Kidney epithelial cell (primary cell): Measurements from ENCODE around the gene ZNF415. TPM values are rescaled to one million over a fixed set of nuclear protein-coding genes. Genes with fewer than 3 reads are reported as not detected.

ENCODE experiments used
- DNase-seq: peaks from one replicate; pipeline ENCODE4 v3.0.0-alpha.2; 2010; ENCODE audit warnings: low read depth
- H3K27me3 ChIP-seq: 2 replicates; pipeline ENCODE4 v1.6.0; 2011; ENCODE audit warnings: low read length; ENCODE audit not compliant: control insufficient read depth, insufficient read depth
- H3K36me3 ChIP-seq: 2 replicates; pipeline ENCODE4 v1.5.1; 2011; ENCODE audit warnings: low read length; ENCODE audit not compliant: control insufficient read depth, insufficient read depth
- H3K4me3 ChIP-seq: 2 replicates; pipeline ENCODE4 v1.5.1; 2011; ENCODE audit warnings: low read depth, mild to moderate bottlenecking, control low read depth, low read length
- CTCF ChIP-seq: IDR thresholded peaks from 2 replicates; pipeline ENCODE4 v1.5.1; 2011; ENCODE audit warnings: mild to moderate bottlenecking, moderate library complexity, low read length, control low read depth, inconsistent platforms; ENCODE audit not compliant: insufficient read depth, poor library complexity, severe bottlenecking
- total RNA-seq: library from RNA; depleted of rRNA; stranded (reverse); fragments of >200 nt; gene quantifications from 2 replicates; pipeline ENCODE4 v1.2.3, GENCODE V29; 2015

The ZNF415 gene
- total RNA-seq, 1 donor from 2014 or later: 3.9 TPM

- no peak overlapping the region for H3K4me3 ChIP-seq
- no peak for TF ChIP-seq CTCF
- DNase-seq: no peak
- H3K36me3 ChIP-seq: no peaks in the 10 kb centered on the region
- no peaks in the 10 kb centered on the region for H3K27me3 ChIP-seq
These were observed 20.4 kb downstream of the ZNF415 start for GRCh38 chr19:53112286-53112685.

- Histone ChIP-seq H3K36me3 (no peaks in the 10 kb centered on the region), H3K4me3 (no peak overlapping the region), H3K27me3 (no peaks in the 10 kb centered on the region)
- no peak for DNase-seq
- no peak for TF ChIP-seq CTCF
These were observed 23.2 kb downstream of the ZNF415 start for GRCh38 chr19:53109527-53109926.

GRCh38 chr19:53103234-53104203, 29.2 kb downstream of the ZNF415 start, which contains the start of gene ZNF160:
TSS of gene ZNF160 (minus strand) at chr19:53103422. CDS start at chr19:53086276, 17,146 bp downstream.
- no peaks in the 10 kb centered on the region for H3K36me3 ChIP-seq
- DNase-seq: peak; percentile 71
- H3K27me3 ChIP-seq: no peaks in the 10 kb centered on the region
- TF ChIP-seq CTCF: no peak
- peak within 1 kb of the TSS; percentile 67 for H3K4me3 ChIP-seq

- Histone ChIP-seq H3K4me3 (peak overlapping the region; percentile 67), H3K36me3 (no peaks in the 10 kb centered on the region), H3K27me3 (no peaks in the 10 kb centered on the region)
- DNase-seq: no peak
- TF ChIP-seq CTCF: no peak
These were observed 29.9 kb downstream of the ZNF415 start for GRCh38 chr19:53102756-53103233.

GRCh38 chr19:53102206-53102755, 30.4 kb downstream of the ZNF415 start:
- H3K4me3 ChIP-seq: peak overlapping the region; percentile 67
- no peaks in the 10 kb centered on the region for H3K27me3 ChIP-seq
- no peak for TF ChIP-seq CTCF
- DNase-seq: no peak
- no peaks in the 10 kb centered on the region for H3K36me3 ChIP-seq
